WTC11 (cell line): ENCODE data around the gene HDAC7. TPM values are rescaled to one million over a fixed set of nuclear protein-coding genes. Genes with fewer than 3 reads are reported as not detected.

ENCODE experiments used
- ATAC-seq: fragments of 200-7000 bp; cut with Tn5 transposase; 2 replicates; pipeline ENCODE4 v1.10.0; 2021; ENCODE audit warnings: mild to moderate bottlenecking, moderate library complexity
- CTCF ChIA-PET: fragments of 300-600 bp; sonication (Branson Sonifier 250); formaldehyde crosslinking; loops from one replicate; lab custom pipeline; 2021; ENCODE audit warnings: antibody characterized with exemption; lab: Charles Lee
- POLR2A ChIA-PET: fragments of 350-600 bp; sonication (Branson Sonifier 250); formaldehyde crosslinking; loops from one replicate; lab custom pipeline; 2021; ENCODE audit warnings: antibody characterized with exemption; lab: Charles Lee
- DNase-seq: peaks from one replicate; pipeline ENCODE4 v3.0.0; 2021; ENCODE audit warnings: low spot score
- H3K27ac Mint-ChIP-seq: 2 replicates; pipeline ENCODE4 v1.8.0; 2021; ENCODE audit warnings: mixed read lengths
- H3K27me3 Mint-ChIP-seq: 2 replicates; pipeline ENCODE4 v1.8.0; 2021; ENCODE audit warnings: low read depth, mild to moderate bottlenecking, moderate library complexity, mixed read lengths
- H3K36me3 Mint-ChIP-seq: 2 replicates; pipeline ENCODE4 v1.8.0; 2021; ENCODE audit warnings: mixed read lengths
- H3K4me1 Mint-ChIP-seq: 2 replicates; pipeline ENCODE4 v1.8.0; 2022; ENCODE audit warnings: mixed read lengths
- H3K4me3 Mint-ChIP-seq: 2 replicates; pipeline ENCODE4 v1.8.0; 2021; ENCODE audit warnings: mild to moderate bottlenecking, moderate library complexity, mixed read lengths
- H3K9me3 Mint-ChIP-seq: 2 replicates; pipeline ENCODE4 v1.8.0; 2021; ENCODE audit warnings: mixed read lengths
- AR ChIP-seq: fragments of 250-450 bp; sonication (Bioruptor Pico); IDR thresholded peaks from 2 replicates; pipeline ENCODE4 v1.9.0; 2021; ENCODE audit warnings: mild to moderate bottlenecking
- ARID4B ChIP-seq: sonication (generic); formaldehyde crosslinking; IDR thresholded peaks from 2 replicates; pipeline ENCODE4 v1.8.0; 2023; ENCODE audit warnings: missing genetic modification reagents, mild to moderate bottlenecking, borderline replicate concordance
- ATF6 ChIP-seq: sonication (generic); formaldehyde crosslinking; IDR thresholded peaks from 2 replicates; pipeline ENCODE4 v1.8.1; 2023; ENCODE audit warnings: mild to moderate bottlenecking, missing genetic modification reagents
- CBFB ChIP-seq: sonication (generic); formaldehyde crosslinking; IDR thresholded peaks from 2 replicates; pipeline ENCODE4 v1.8.1; 2022; ENCODE audit warnings: mild to moderate bottlenecking, low read depth, missing genetic modification reagents
- E2F4 ChIP-seq: sonication (generic); formaldehyde crosslinking; IDR thresholded peaks from 2 replicates; pipeline ENCODE4 v1.8.1; 2022; ENCODE audit warnings: low read depth, mild to moderate bottlenecking, moderate library complexity, missing genetic modification reagents, borderline replicate concordance
- ELF4 ChIP-seq: sonication (generic); formaldehyde crosslinking; IDR thresholded peaks from 2 replicates; pipeline ENCODE4 v1.8.1; 2022; ENCODE audit warnings: low read depth, mild to moderate bottlenecking, moderate library complexity, missing genetic modification reagents
- IRF2 ChIP-seq: sonication (generic); formaldehyde crosslinking; IDR thresholded peaks from 2 replicates; pipeline ENCODE4 v1.8.0; 2022; ENCODE audit warnings: low read depth, missing genetic modification reagents, borderline replicate concordance
- NFATC4 ChIP-seq: fragments of 250-450 bp; sonication (Bioruptor Pico); IDR thresholded peaks from 2 replicates; pipeline ENCODE4 v1.9.0; 2021; ENCODE audit warnings: mild to moderate bottlenecking
- NR1H2 ChIP-seq: sonication (generic); formaldehyde crosslinking; IDR thresholded peaks from 2 replicates; pipeline ENCODE4 v1.9.0; 2021; ENCODE audit warnings: mild to moderate bottlenecking, moderate library complexity, missing genetic modification reagents
- PREB ChIP-seq: sonication (generic); formaldehyde crosslinking; IDR thresholded peaks from 2 replicates; pipeline ENCODE4 v1.8.1; 2022; ENCODE audit warnings: mild to moderate bottlenecking, missing genetic modification reagents, moderate library complexity, borderline replicate concordance
- SMAD3 ChIP-seq: sonication (generic); formaldehyde crosslinking; IDR thresholded peaks from 2 replicates; pipeline ENCODE4 v1.8.0; 2022; ENCODE audit warnings: missing genetic modification reagents, mild to moderate bottlenecking, borderline replicate concordance
- TCF7 ChIP-seq: sonication (generic); formaldehyde crosslinking; IDR thresholded peaks from 2 replicates; pipeline ENCODE4 v1.8.0; 2022; ENCODE audit warnings: mild to moderate bottlenecking, low read depth, missing genetic modification reagents, moderate library complexity
- USF2 ChIP-seq: sonication (generic); formaldehyde crosslinking; IDR thresholded peaks from 2 replicates; pipeline ENCODE4 v1.8.1; 2023; ENCODE audit warnings: mild to moderate bottlenecking, missing genetic modification reagents, moderate library complexity
- ZNF121 ChIP-seq: sonication (generic); formaldehyde crosslinking; IDR thresholded peaks from 2 replicates; pipeline ENCODE4 v1.8.0; 2023; ENCODE audit warnings: missing genetic modification reagents
- ZNF281 ChIP-seq: sonication (generic); formaldehyde crosslinking; IDR thresholded peaks from 2 replicates; pipeline ENCODE4 v1.8.0; 2023; ENCODE audit warnings: mild to moderate bottlenecking, missing genetic modification reagents
- ZNF317 ChIP-seq: sonication (generic); formaldehyde crosslinking; IDR thresholded peaks from 2 replicates; pipeline ENCODE4 v1.8.1; 2023; ENCODE audit warnings: low read depth, mild to moderate bottlenecking, moderate library complexity, missing genetic modification reagents, borderline replicate concordance
- ZNF396 ChIP-seq: fragments of 250-450 bp; sonication (Bioruptor Pico); IDR thresholded peaks from 2 replicates; pipeline ENCODE4 v1.8.0; 2021; ENCODE audit warnings: mild to moderate bottlenecking, moderate library complexity, borderline replicate concordance
- ZSCAN18 ChIP-seq: fragments of 250-450 bp; sonication (Bioruptor Pico); IDR thresholded peaks from 2 replicates; pipeline ENCODE4 v2.1.2; 2022; ENCODE audit warnings: mild to moderate bottlenecking, moderate library complexity
- total RNA-seq: library from RNA; stranded (reverse); gene quantifications from 3 replicates; pipeline ENCODE4 v1.2.3, GENCODE V29; 2021

The HDAC7 gene
- total RNA-seq, 1 experiment from 2014 or later, result 111 TPM

GRCh38 chr12:47841910-47842309 is 22.2 kb upstream of the HDAC7 start:
- DNase-seq, result no peak
- POLR2A ChIA-PET, result interaction anchor here (0.6 to 1.0 kb wide), 3 partner anchors 29 to 78 kb away, joined by 3 to 4 read pairs (median 4); no protein-coding TSS in a partner anchor

More at GRCh38 chr12:47841910-47842309, 22.2 kb upstream of the HDAC7 start:
- H3K4me3 Mint-ChIP-seq, result no peak overlapping the region
- H3K9me3 Mint-ChIP-seq, result no peaks in the 10 kb centered on the region
- no peak overlapping the region for H3K27ac Mint-ChIP-seq
- CTCF ChIA-PET, result interaction anchor here (0.6 to 12.4 kb wide), 13 partner anchors 10 to 122 kb away, joined by 3 to 408 read pairs (median 5); partner anchors contain the start of gene TMEM106C
- peaks cover 24% of the 10 kb centered on the region for H3K4me1 Mint-ChIP-seq
- no peak for TF ChIP-seq ATF6
- no peak for TF ChIP-seq USF2
- TF ChIP-seq ZNF121, result no peak
- TF ChIP-seq IRF2 (CRISPR knock-in tag), result no peak
- TF ChIP-seq ZNF317 (CRISPR knock-in tag), result no peak
- TF ChIP-seq NR1H2, result no peak
- no peak for TF ChIP-seq ARID4B (CRISPR knock-in tag)
- TF ChIP-seq SMAD3, result no peak
- TF ChIP-seq E2F4 (CRISPR knock-in tag), result no peak
- TF ChIP-seq ZNF281 (CRISPR knock-in tag), result no peak
- TF ChIP-seq TCF7 (CRISPR knock-in tag), result no peak
- no peak for TF ChIP-seq ZNF396
- TF ChIP-seq PREB, result no peak
- TF ChIP-seq ELF4 (CRISPR knock-in tag), result no peak
- no peak for TF ChIP-seq CBFB (CRISPR knock-in tag)
- no peak for TF ChIP-seq NFATC4 (CRISPR knock-in tag)
- TF ChIP-seq AR (CRISPR knock-in tag), result no peak
- no peak for TF ChIP-seq ZSCAN18 (CRISPR knock-in tag)
- H3K36me3 Mint-ChIP-seq, result no peaks in the 10 kb centered on the region
- ATAC-seq, result no peak
- H3K27me3 Mint-ChIP-seq, result peaks cover 2% of the 10 kb centered on the region; the same call in 1 of the 2 replicates
